NCI-H146 (cell line): ENCODE data around the gene GALNT11.
"Not testable (repeated sequence)": the region's sequence is repeated elsewhere in the genome, so short reads cannot be mapped to it uniquely, and the experiment has no call there.

Experiments
- DNase-seq: peaks from one replicate; lab custom pipeline; 2025; lab: John Stamatoyannopoulos, UW

Gene GALNT11

DNA sequence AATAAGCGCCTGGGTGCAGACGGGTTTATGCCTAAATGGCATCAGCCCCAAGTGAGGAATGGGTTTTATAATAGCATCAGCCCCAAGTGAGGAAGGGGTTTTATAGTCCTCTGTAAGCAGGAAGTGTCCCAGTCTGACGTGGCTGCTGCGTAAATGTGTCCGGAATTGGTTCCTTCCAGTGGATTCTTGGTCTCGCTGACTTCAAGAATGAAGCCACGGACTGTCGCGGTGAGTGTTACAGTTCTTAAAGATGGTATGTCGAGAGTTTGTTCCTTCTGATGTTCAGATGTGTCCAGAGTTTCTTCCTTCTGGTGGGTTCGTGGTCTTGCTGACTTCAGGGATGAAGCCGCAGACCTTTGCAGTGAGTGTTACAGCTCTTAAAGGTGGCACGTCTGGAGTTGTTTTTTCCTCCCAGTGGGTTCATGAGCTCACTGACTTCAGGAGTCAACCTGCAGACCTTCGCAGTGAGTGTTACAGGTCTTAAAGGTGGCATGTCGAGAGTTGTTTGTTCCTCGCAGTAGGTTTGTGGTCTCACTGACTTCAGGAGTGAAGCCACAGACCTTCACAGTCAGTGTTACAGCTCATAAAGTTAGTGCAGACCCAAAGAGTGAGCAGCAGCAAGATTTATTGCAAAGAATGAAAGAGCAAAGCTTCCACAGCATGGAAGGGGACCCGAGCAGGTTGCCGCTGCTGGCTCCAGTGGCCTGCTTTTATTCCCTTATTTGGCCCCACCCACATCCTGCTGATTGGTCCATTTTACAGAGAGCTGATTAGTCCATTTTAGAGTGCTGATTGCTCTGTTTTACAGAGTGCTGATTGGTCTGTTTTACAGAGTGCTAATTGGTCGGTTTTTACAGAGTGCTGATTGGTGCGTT lies 2.3 kb downstream of the GALNT11 start:
- not testable (repeated sequence) for DNase-seq

GRCh38 chr7:152030059-152030458 lies 4.6 kb downstream of the GALNT11 start:
- DNase-seq: not testable (repeated sequence)

GRCh38 chr7:152030639-152031038 lies 5.2 kb downstream of the GALNT11 start:
- DNase-seq: not testable (repeated sequence)

DNA sequence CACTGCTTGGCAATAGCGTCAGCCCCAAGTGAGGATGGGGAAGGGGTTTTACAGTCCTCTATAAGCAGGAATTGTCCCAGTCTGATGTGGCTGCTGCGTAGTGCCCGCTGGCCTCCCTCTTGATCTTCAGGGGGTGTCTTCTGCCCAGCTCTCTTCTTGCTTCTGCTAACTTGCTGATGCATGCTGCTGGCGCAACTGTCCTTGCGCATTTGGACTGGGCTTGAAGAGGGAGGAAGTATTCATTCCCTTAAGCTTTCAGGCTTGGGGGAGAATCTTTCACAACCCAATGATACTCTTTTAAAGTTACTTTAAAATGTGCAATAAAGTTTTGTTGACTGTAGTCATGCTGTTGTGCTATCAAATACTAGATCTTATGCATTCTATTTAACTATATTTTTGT lies 10.3 kb downstream of the GALNT11 start:
- no peak for DNase-seq

- not testable (repeated sequence) for DNase-seq
Observed at GRCh38 chr7:152038410-152038809, 12.9 kb downstream of the GALNT11 start.

DNA sequence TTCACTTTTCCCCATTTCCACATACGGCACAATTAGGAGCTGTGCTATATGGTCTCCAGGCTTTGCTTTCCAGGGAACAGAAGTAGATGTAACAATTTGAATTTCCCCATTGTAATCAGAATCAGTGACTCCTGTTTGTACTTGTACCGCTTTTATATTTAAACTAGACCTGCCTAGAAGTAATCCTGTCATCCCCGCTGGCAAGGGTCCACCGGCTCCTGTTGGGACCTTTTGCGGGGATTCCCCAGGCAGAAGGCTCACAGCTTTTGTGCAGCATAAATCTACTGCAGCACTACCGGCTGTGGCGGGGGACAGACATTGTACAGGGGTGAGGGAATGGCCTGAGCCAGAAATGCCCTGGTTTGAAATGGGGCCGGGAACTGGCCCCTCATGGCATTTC lies 17.6 kb downstream of the GALNT11 start:
- not testable (repeated sequence) for DNase-seq

DNA sequence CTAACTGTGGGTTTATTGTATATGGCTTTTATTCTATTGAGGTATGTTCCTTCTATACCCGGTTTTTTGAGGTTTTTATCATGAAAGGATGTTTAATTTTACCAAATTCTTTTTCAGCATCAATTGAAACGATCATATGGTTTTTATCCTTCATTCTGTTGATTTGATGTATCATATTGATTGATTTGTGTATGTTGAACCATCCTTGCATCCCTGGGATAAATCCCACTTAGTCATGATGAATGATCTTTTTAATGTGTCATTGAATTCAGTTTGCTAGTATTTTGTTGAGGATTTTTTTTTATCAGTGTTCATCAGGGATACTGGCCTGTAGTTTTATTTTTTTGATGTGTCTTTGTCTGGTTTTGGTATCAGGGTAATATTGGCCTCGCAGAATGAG lies 19.4 kb downstream of the GALNT11 start:
- not testable (repeated sequence) for DNase-seq

- DNase-seq: no peak
Observed at GRCh38 chr7:152046531-152046930, 21.1 kb downstream of the GALNT11 start.

GRCh38 chr7:152048051-152048450 lies 22.6 kb downstream of the GALNT11 start:
- no peak for DNase-seq

- no peak for DNase-seq
Observed at GRCh38 chr7:152050547-152050971, 25.1 kb downstream of the GALNT11 start.

- DNase-seq: no peak
Observed at GRCh38 chr7:152051968-152052367, 26.5 kb downstream of the GALNT11 start.

- DNase-seq: no peak
Observed at GRCh38 chr7:152052771-152053170, 27.3 kb downstream of the GALNT11 start.

DNA sequence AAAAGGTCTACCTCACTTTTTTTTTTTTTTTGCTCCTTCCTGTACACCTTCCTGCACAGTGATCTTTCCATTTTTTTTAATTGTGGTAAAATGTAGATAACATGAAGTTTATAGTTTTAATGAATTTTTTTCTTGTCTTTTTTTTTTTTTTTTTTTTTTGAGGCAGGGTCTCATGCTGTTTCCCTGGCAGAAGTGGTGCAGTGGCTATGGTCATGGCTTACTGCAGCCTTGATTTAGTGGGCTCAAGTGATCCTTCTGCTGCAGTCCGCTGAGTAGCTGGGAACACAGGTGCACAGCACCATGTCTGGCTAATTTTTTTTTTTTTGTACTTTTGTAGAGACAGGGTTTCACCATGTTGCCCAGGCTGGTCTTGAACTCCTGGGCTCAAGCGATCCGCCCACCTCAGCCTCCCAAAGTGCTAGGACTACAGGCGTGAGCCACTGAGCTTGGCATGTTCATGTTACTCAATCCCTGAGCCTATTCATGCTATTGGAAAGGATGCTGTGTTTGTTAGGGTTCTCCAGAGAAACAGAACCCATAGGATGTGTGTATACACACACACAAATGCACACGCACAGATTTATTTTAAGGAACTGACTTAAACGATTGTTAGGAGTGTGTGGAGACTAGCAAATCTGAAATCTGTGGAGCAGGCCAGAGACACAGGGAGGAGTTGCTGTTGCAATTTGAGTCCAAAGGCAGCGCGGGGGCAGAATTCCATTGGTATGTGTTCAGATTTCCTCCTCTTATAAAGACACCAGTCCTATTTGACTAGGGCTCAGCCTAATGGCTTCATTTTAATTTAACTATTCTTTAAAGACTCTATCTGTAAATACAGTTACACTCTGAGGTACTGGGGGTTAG lies 29.1 kb downstream of the GALNT11 start:
- DNase-seq: no peak

- DNase-seq: no peak
Observed at GRCh38 chr7:152056621-152057274, 31.3 kb downstream of the GALNT11 start.

- no peak for DNase-seq
Observed at GRCh38 chr7:152059311-152059710, 33.8 kb downstream of the GALNT11 start.

DNA sequence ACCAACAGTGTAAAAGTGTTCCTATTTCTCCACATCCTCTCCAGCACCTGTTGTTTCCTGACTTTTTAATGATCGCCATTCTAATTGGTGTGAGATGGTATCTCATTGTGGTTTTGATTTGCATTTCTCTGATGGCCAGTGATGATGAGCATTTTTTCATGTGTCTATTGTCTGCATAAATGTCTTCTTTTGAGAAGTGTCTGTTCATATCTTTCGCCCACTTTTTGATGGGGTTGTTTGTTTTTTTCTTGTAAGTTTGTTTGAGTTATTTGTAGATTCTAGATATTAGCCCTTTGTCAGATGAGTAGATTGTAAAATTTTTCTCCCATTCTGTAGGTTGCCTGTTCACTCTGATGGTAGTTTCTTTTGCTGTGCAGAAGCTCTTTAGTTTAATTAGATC lies 35.6 kb downstream of the GALNT11 start:
- DNase-seq: not testable (repeated sequence)

- DNase-seq: not testable (repeated sequence)
Observed at GRCh38 chr7:152063192-152063591, 37.7 kb downstream of the GALNT11 start.

DNA sequence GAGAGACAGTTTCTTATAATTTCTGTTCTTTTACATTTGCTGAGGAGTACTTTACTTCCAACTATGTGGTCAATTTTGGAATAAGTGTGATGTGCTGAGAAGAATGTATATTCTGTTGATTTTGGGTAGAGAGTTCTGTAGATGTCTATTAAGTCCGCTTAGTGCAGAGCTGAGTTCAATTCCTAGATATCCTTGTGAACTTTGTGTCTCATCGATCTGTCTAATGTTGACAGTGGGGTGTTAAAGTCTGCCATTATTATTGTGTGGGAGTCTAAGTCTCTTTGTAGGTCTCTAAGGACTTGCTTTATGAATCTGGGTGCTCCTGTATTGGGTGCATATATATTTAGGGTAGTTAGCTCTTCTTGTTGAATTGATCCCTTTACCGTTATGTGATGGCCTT lies 38.3 kb downstream of the GALNT11 start:
- DNase-seq: not testable (repeated sequence)

- not testable (repeated sequence) for DNase-seq
Observed at GRCh38 chr7:152065800-152066344, 40.4 kb downstream of the GALNT11 start.

GRCh38 chr7:152072421-152072820 lies 46.9 kb downstream of the GALNT11 start:
- DNase-seq: no peak

DNA sequence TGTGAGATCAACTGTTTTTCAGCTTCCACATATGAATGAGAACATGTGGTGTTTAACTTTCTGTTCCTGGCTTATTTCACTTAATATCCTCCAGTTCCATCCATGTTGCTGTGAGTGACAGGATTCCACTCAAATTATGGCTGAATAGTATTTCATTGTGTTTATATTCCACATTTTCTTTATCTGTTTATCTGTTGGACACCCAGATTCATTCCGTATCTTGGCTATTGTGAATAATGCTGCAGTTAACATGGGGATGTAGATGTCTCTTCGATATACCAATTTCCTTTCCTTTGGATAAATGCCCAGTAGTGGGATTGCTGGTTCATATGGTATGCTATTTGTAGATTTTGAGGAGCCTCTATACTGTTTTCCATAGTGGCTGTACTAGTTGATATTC lies 47.9 kb downstream of the GALNT11 start:
- DNase-seq: no peak

GRCh38 chr7:152074673-152075072 lies 49.2 kb downstream of the GALNT11 start:
- no peak for DNase-seq
